Activated CD8-positive, alpha-beta memory T cell treated with anti-CD3 and anti-CD28 coated beads, Interleukin-2, amount 10 ng/mL, durations not matched to agents 7 days and 5 days (primary cell): ENCODE data around the gene ICA1. TPM values are rescaled to one million over a fixed set of nuclear protein-coding genes. Genes with fewer than 3 reads are reported as not detected.
"Not testable (repeated sequence)": the region's sequence is repeated elsewhere in the genome, so short reads cannot be mapped to it uniquely, and the experiment has no call there.

Source experiments
- ATAC-seq: fragments of 150-1000 bp; cut with Tn5 transposase; one replicate; pipeline ENCODE4 v1.10.0; 2021; ENCODE audit warnings: moderate library complexity
- CTCF ChIA-PET: fragments of 350-600 bp; sonication (Branson Sonifier 250); formaldehyde crosslinking; loops from one replicate; lab custom pipeline; 2021; ENCODE audit warnings: antibody characterized with exemption; lab: Charles Lee
- DNase-seq: peaks from one replicate; pipeline ENCODE4 v3.0.0-alpha.2; 2020
- H3K27ac Mint-ChIP-seq: one replicate; pipeline ENCODE4 v1.8.0; 2021; ENCODE audit warnings: mild to moderate bottlenecking, mixed read lengths
- H3K27me3 Mint-ChIP-seq: one replicate; pipeline ENCODE4 v1.8.0; 2021; ENCODE audit warnings: mixed read lengths
- H3K36me3 Mint-ChIP-seq: one replicate; pipeline ENCODE4 v1.8.0; 2021; ENCODE audit warnings: mild to moderate bottlenecking, mixed read lengths
- H3K4me1 Mint-ChIP-seq: one replicate; pipeline ENCODE4 v1.8.0; 2021; ENCODE audit warnings: mixed read lengths
- H3K4me3 Mint-ChIP-seq: one replicate; pipeline ENCODE4 v1.8.0; 2021; ENCODE audit warnings: mild to moderate bottlenecking, moderate library complexity, mixed read lengths
- H3K9me3 Mint-ChIP-seq: one replicate; pipeline ENCODE4 v1.8.0; 2022; ENCODE audit warnings: low read depth, mixed read lengths
- total RNA-seq, 2 experiments: library from RNA; stranded (reverse); gene quantifications; one replicate each; pipeline ENCODE4 v1.2.3, GENCODE V29; 2021

The ICA1 gene
- 1 to 10 TPM; 2.7 to 3.4 TPM for total RNA-seq

GRCh38 chr7:8261711-8262695 lies at the start of gene ICA1:
Gene ICA1 (minus strand): TSS chr7:8262167. CDS start chr7:8235926, 26,241 bp downstream.
- ATAC-seq (peak; percentile 72), DNase-seq (peak; percentile 46)
- CTCF ChIA-PET = interaction anchor here (0.5 to 2.3 kb wide), 2 partner anchors 11 to 34 kb away, joined by 3 to 6 read pairs; no protein-coding TSS in a partner anchor
- Mint-ChIP-seq H3K36me3 (no peaks in the 10 kb centered on the region), H3K4me1 (peaks cover 6% of the 10 kb centered on the region), H3K9me3 (no peaks in the 10 kb centered on the region), H3K4me3 (peak within 1 kb of the TSS; percentile 67), H3K27ac (no peak within 1 kb of the TSS), H3K27me3 (peaks cover 67% of the 10 kb centered on the region)

DNA sequence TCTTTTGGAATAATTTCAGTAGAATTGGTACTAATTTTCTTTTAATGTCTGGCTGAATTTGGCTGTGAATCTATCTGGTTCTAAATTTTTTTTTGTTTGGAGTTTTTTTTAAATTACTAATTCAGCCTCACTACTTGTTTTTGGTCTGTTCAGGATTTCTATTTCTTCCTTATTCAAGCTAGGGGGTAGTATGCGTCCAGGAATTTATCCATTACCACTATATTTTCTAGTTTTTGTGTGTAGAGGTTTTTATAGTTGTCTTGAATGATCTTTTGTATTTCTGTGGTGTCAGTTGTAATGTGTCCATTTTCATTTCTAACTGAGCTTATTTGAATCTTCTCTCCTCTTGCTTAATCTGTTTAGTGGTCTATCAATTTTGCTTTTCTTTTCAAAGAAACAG lies 48.9 kb upstream of the ICA1 start:
- peaks cover 38% of the 10 kb centered on the region for H3K27me3 Mint-ChIP-seq
- CTCF ChIA-PET = no interaction called here
- no peaks in the 10 kb centered on the region for H3K9me3 Mint-ChIP-seq
- no peaks in the 10 kb centered on the region for H3K4me1 Mint-ChIP-seq
- H3K27ac Mint-ChIP-seq = no peak overlapping the region
- ATAC-seq (no peak), DNase-seq (no peak)
- no peaks in the 10 kb centered on the region for H3K36me3 Mint-ChIP-seq
- H3K4me3 Mint-ChIP-seq = no peak overlapping the region

DNA sequence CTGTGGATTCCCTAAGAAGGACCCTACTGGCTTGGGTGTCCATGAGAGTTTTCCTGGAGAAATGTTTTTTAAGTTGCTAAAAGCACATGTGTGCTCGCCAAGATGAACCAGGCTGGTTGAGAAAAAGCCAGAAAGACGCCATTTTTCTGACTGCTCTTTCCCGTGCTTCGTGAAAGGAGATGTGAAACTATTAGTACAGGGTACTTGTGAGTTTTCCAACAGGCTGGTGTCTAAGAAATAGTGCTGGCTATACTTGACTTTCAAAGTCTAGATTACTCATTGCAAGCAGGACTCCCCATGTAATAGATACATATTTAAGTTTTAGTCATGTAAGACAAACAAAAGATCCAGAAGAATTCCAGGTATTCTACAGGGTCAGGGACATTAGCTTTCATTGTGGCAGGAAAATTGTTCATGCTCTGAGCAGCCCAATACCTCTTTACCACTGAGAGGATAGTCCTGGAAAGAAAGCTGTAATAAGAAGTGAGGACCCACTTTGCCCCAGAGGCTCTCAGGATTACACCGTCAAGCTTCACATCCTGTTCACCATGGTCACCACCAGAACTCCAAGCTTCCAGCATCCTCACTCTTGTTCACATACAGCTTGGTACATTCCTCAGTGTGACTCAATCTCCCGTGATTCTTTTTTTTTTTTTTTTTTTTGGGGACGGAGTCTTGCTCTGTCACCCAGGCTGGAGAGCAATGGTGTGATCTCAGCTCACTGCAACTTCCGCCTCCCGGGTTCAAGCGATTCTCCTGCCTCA lies 43.8 kb upstream of the ICA1 start:
- Mint-ChIP-seq H3K36me3 (no peaks in the 10 kb centered on the region), H3K4me1 (no peaks in the 10 kb centered on the region), H3K27ac (no peak overlapping the region), H3K9me3 (no peaks in the 10 kb centered on the region), H3K27me3 (peaks cover 18% of the 10 kb centered on the region), H3K4me3 (no peak overlapping the region)
- ATAC-seq (no peak), DNase-seq (no peak)
- CTCF ChIA-PET = interaction anchor here (0.7 to 2.2 kb wide), 2 partner anchors 9 to 50 kb away, joined by 3 to 5 read pairs; no protein-coding TSS in a partner anchor

- peaks cover 14% of the 10 kb centered on the region for H3K27me3 Mint-ChIP-seq
- no peaks in the 10 kb centered on the region for H3K9me3 Mint-ChIP-seq
- CTCF ChIA-PET = interaction anchor here (2.2 kb wide), 1 partner anchor 8 kb away, joined by 5 read pairs; no protein-coding TSS in a partner anchor
- H3K36me3 Mint-ChIP-seq = no peaks in the 10 kb centered on the region
- DNase-seq (no peak), ATAC-seq (no peak)
- H3K4me1 Mint-ChIP-seq = no peaks in the 10 kb centered on the region
- no peak overlapping the region for H3K4me3 Mint-ChIP-seq
- no peak overlapping the region for H3K27ac Mint-ChIP-seq
Measured at GRCh38 chr7:8305104-8305503, 43.1 kb upstream of the ICA1 start.

DNA sequence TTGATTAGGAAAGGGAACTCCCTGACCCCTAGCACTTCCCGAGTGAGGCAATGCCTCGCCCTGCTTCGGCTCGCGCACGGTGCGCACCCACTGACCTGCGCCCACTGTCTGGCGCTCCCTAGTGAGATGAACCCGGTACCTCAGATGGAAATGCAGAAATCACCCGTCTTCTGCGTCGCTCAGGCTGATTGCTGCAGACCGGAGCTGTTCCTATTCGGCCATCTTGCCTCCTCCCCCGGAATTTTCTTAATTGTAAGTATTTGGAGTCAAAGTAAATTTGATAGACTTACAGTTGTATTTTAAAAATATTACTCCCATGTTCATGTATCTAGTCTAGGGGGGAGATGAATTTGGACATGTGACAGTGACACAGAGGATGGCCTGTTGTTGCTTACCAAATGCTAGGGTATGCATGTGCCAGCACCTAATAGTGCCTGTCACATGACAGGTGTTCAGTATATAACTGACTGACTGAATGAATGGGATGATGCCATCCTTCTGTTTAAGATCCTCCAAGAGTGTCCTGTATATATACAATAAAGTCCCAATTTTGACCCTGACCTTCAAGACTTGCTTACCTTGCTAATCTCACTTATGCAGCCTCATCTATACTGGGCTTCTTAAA lies 42.0 kb upstream of the ICA1 start:
- Mint-ChIP-seq H3K27me3 (peaks cover 10% of the 10 kb centered on the region), H3K4me3 (no peak overlapping the region), H3K4me1 (no peaks in the 10 kb centered on the region), H3K36me3 (no peaks in the 10 kb centered on the region), H3K9me3 (no peaks in the 10 kb centered on the region), H3K27ac (no peak overlapping the region)
- ATAC-seq (no peak), DNase-seq (no peak)
- CTCF ChIA-PET = no interaction called here

DNA sequence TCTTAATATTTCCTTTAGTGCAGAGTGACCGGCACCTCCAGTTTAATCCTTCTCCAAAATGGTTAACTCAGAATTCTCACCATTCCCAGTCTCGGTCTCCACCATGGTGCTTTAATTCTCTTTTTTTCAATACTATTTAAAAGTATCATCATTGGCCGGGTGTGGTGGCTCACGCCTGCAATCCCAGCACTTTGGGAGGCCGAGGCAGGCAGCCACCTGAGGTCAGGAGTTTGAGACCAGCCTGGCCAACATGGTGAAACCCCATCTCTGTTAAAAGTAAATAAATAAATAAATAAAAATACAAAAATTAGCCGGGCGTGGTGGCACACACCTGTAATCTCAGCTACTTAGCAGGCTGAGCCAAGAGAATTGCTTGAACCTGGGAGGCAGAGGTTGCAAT lies 35.1 kb upstream of the ICA1 start:
- H3K27me3 Mint-ChIP-seq = peaks cover 22% of the 10 kb centered on the region
- H3K9me3 Mint-ChIP-seq, H3K4me3 Mint-ChIP-seq, H3K36me3 Mint-ChIP-seq, H3K27ac Mint-ChIP-seq, ATAC-seq, H3K4me1 Mint-ChIP-seq, DNase-seq: not testable (repeated sequence)
- CTCF ChIA-PET = interaction anchor here (1.1 to 1.8 kb wide), 7 partner anchors 8 to 1113 kb away, joined by 3 to 11 read pairs (median 3); no protein-coding TSS in a partner anchor

DNA sequence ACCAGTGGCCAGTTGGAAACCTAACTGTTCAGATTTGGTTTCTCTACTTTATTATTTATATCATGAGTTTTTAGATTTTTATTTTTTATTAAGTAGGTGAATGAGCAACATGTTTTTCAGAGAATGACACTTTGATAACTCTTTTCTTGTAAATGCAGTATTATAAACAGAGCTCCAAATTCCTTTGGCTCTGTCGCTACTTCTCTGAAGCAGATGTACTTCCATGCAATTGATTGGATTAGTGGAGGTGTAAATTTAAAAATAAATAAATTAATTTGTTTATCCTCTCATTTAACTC lies 34.3 kb upstream of the ICA1 start:
- DNase-seq (no peak), ATAC-seq (no peak)
- Mint-ChIP-seq H3K4me3 (no peak overlapping the region), H3K27me3 (peaks cover 23% of the 10 kb centered on the region), H3K36me3 (no peaks in the 10 kb centered on the region), H3K4me1 (peaks cover 4% of the 10 kb centered on the region), H3K27ac (no peak overlapping the region), H3K9me3 (no peaks in the 10 kb centered on the region)
- CTCF ChIA-PET = interaction anchor here (0.6 to 1.8 kb wide), 23 partner anchors 9 to 1193 kb away, joined by 3 to 11 read pairs (median 3); partner anchors contain the start of gene ICA1

DNA sequence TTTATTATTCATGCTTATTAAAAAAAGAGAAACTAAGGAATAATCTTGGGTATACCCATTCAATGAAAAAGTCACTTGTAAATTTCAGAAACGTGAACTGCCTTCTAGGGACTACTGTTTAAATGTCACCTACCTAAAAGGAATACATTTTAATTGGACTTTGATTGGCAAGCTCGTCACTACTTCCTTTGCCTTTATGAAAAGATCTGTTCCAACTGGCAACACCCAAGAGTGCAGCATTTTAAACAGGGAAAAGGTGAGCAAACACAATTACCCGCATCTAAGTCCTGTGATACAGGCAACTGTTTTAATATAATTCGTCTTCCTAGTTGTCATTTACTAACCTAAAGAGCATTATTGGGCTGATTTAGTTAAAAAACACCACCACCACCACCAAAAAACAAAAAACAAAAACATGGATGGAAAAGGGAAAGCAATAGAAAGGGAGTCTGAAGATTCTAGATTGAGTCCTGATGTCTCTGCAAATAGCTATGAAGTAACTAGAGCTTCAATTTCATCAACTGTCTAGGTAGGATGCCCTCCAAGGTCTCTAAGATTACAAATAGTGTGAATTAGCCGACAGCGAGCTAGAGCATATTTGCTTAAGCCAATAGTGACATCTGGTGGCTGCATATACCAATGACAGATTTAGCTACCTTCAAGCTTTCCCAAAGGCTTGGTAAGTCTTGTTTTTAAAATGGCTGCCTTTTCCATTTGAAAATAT lies 33.8 kb upstream of the ICA1 start:
- Mint-ChIP-seq H3K4me3 (no peak overlapping the region), H3K36me3 (no peaks in the 10 kb centered on the region), H3K9me3 (no peaks in the 10 kb centered on the region), H3K27ac (no peak overlapping the region), H3K4me1 (peaks cover 4% of the 10 kb centered on the region), H3K27me3 (peaks cover 23% of the 10 kb centered on the region)
- CTCF ChIA-PET = interaction anchor here (0.6 to 1.8 kb wide), 24 partner anchors 10 to 1192 kb away, joined by 3 to 11 read pairs (median 3); partner anchors contain the start of gene ICA1
- DNase-seq (peak; percentile 46), ATAC-seq (peak; percentile 93)

- no peak for DNase-seq
- Mint-ChIP-seq H3K4me3 (no peak overlapping the region), H3K4me1 (peaks cover 3% of the 10 kb centered on the region), H3K27me3 (peaks cover 34% of the 10 kb centered on the region), H3K27ac (no peak overlapping the region), H3K36me3 (no peaks in the 10 kb centered on the region), H3K9me3 (no peaks in the 10 kb centered on the region)
- no peak for ATAC-seq
- CTCF ChIA-PET = interaction anchor here (0.8 to 1.2 kb wide), 2 partner anchors 17 to 1198 kb away, joined by 3 read pairs; no protein-coding TSS in a partner anchor
Measured at GRCh38 chr7:8291397-8292141, 29.6 kb upstream of the ICA1 start.

DNA sequence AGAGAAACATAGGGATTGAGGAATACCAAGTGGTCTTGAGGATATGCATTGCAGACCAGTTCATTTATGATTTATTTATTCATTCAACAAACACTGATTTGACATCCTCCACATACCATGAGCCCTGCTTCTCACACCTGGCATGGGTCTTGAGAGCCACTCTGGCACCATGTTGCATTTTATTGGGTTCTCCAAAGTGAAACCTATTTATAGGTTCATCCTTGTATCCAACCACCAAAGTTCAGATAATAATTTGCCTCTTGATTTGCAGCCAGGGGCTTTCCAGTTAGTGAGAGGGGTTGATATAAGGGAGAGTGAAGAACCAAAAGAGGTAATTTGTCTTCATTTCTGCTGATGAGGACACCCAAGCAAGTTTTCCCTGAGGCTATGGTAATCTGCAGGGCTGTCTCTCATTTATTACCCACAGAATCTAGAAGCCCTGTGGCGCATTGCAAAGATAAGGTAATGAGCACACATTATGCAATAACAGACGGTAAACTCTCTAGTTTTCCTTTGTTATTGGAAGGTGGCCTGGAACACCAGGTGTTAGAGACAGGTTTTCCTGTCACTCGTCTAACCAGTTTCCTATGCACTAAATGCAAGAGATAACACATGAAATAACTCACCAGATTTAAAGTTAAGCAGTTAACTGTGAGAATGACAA lies 28.8 kb upstream of the ICA1 start:
- H3K27ac Mint-ChIP-seq = no peak overlapping the region
- H3K36me3 Mint-ChIP-seq = no peaks in the 10 kb centered on the region
- H3K9me3 Mint-ChIP-seq = no peaks in the 10 kb centered on the region
- CTCF ChIA-PET = interaction anchor here (0.8 kb wide), 1 partner anchor 1198 kb away, joined by 3 read pairs; no protein-coding TSS in a partner anchor
- peaks cover under 1% of the 10 kb centered on the region for H3K4me1 Mint-ChIP-seq
- peaks cover 32% of the 10 kb centered on the region for H3K27me3 Mint-ChIP-seq
- ATAC-seq = no peak
- no peak overlapping the region for H3K4me3 Mint-ChIP-seq
- no peak for DNase-seq

DNA sequence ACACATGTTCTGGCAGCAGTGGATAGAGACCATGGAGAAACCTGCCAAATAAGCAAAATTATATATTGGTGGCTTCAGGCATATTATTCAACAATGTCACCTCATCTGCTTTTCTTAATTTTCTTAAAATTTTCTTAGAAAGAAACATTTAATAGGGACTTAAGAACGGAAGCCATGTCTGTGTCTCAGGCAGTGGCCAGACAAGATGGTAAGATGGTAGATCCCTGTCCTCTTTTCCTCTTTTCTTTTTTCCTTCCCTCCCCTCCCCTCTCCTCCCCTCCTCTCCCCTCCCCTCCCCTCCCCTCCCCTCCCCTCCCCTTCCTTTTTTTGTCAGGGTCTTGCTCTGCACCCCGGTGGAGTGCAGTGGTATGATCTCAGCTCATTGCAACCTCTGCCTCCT lies 24.2 kb upstream of the ICA1 start:
- Mint-ChIP-seq H3K4me3 (no peak overlapping the region), H3K27me3 (peaks cover 12% of the 10 kb centered on the region), H3K4me1 (no peaks in the 10 kb centered on the region), H3K36me3 (no peaks in the 10 kb centered on the region), H3K9me3 (no peaks in the 10 kb centered on the region), H3K27ac (no peak overlapping the region)
- DNase-seq = no peak
- ATAC-seq = no peak
- CTCF ChIA-PET = interaction anchor here (0.7 kb wide), 1 partner anchor 9 kb away, joined by 3 read pairs; no protein-coding TSS in a partner anchor
